HS-27A (cell line): ENCODE measurements around the gene CASKIN1.
"Not testable (repeated sequence)": the region's sequence is repeated elsewhere in the genome, so short reads cannot be mapped to it uniquely, and the experiment has no call there.

Experiments
- DNase-seq: peaks from one replicate; pipeline ENCODE4 v3.0.0-alpha.2; 2012; ENCODE audit warnings: low read depth, missing footprints

Gene CASKIN1

GRCh38 chr16:2210386-2211365 is 14.3 kb upstream of the CASKIN1 start, which contains the start of gene BRICD5:
TSS of gene BRICD5 (minus strand) at chr16:2210863. CDS start at chr16:2210833, 30 bp downstream.
- no peak for DNase-seq

- no peak for DNase-seq
These were observed 13.6 kb upstream of the CASKIN1 start for GRCh38 chr16:2210009-2210332.

- no peak for DNase-seq
These were observed 13.0 kb upstream of the CASKIN1 start for GRCh38 chr16:2209258-2210008.

- DNase-seq: no peak
These were observed 12.4 kb upstream of the CASKIN1 start for GRCh38 chr16:2208772-2209171.

- DNase-seq: no peak
These were observed 11.9 kb upstream of the CASKIN1 start for GRCh38 chr16:2208308-2208707.

GRCh38 chr16:2207872-2208271 is 11.5 kb upstream of the CASKIN1 start:
- DNase-seq: no peak

GRCh38 chr16:2206780-2207433 is 10.5 kb upstream of the CASKIN1 start:
- DNase-seq: no peak

- no peak for DNase-seq
These were observed 10.0 kb upstream of the CASKIN1 start for GRCh38 chr16:2206420-2206779.

GRCh38 chr16:2205967-2206313 is 9.5 kb upstream of the CASKIN1 start:
- DNase-seq: peak; percentile 20

- DNase-seq: peak; percentile 69
These were observed 8.9 kb upstream of the CASKIN1 start, which contains the start of gene MLST8 for GRCh38 chr16:2205104-2205966. TSS of gene MLST8 (plus strand) at chr16:2205454. CDS start at chr16:2206086, 632 bp downstream.

- no peak for DNase-seq
These were observed 8.2 kb upstream of the CASKIN1 start for GRCh38 chr16:2204416-2205103.

- not testable (repeated sequence) for DNase-seq
These were observed 6.8 kb upstream of the CASKIN1 start for GRCh38 chr16:2203119-2203688.

- no peak for DNase-seq
These were observed 3.9 kb upstream of the CASKIN1 start for GRCh38 chr16:2200313-2200712.

- no peak for DNase-seq
These were observed 3.3 kb upstream of the CASKIN1 start for GRCh38 chr16:2199621-2200139.

- DNase-seq: no peak
These were observed 2.7 kb upstream of the CASKIN1 start for GRCh38 chr16:2199095-2199494.

GRCh38 chr16:2198283-2198682 is 1.9 kb upstream of the CASKIN1 start:
- no peak for DNase-seq

- no peak for DNase-seq
These were observed 1.4 kb upstream of the CASKIN1 start for GRCh38 chr16:2197765-2198164.

GRCh38 chr16:2196981-2197511 is 641 bp upstream of the CASKIN1 start:
- no peak for DNase-seq

GRCh38 chr16:2195322-2196161 is 863 bp downstream of the CASKIN1 start:
- no peak for DNase-seq
